Neutrophil (primary cell): ENCODE results near the gene GCNT2.
"Not testable (repeated sequence)": the region's sequence is repeated elsewhere in the genome, so short reads cannot be mapped to it uniquely, and the experiment has no call there.

Experiments
- H3K27ac ChIP-seq: fragments of 200-600 bp; sonication (generic); 2 replicates; pipeline ENCODE4 v1.5.1; 2016; ENCODE audit warnings: mild to moderate bottlenecking, moderate library complexity
- H3K27me3 ChIP-seq: fragments of 200-600 bp; sonication (generic); 2 replicates; pipeline ENCODE4 v1.6.0; 2016; ENCODE audit warnings: mild to moderate bottlenecking
- H3K36me3 ChIP-seq: fragments of 200-600 bp; sonication (generic); 2 replicates; pipeline ENCODE4 v1.5.1; 2017
- H3K4me1 ChIP-seq, 2 experiments: fragments of 200-600 bp in 1 of 2; sonication (generic) in 1 of 2; 1 replicate in 1 of 2; 2 replicates in 1 of 2; pipeline versions ENCODE4 v1.5.1 to v1.6.1; 2013 to 2016; ENCODE audit warnings: low read depth in 1 of 2, low read length in 1 of 2, mild to moderate bottlenecking in 1 of 2, moderate library complexity in 1 of 2; ENCODE audit not compliant: control insufficient read depth in 1 of 2, insufficient read depth in 1 of 2
- H3K4me3 ChIP-seq, 2 experiments: fragments of 200-600 bp in 1 of 2; sonication (generic) in 1 of 2; 1 replicate in 1 of 2; 2 replicates in 1 of 2; pipeline ENCODE4 v1.5.1; 2013 to 2016; ENCODE audit warnings: low read depth in 1 of 2, low read length in 1 of 2, mild to moderate bottlenecking in 1 of 2, moderate library complexity in 1 of 2
- H3K9me3 ChIP-seq: fragments of 200-600 bp; sonication (generic); 2 replicates; pipeline ENCODE4 v1.5.1; 2016
- TF ChIP-seq, protein P1 (sequence below): fragments of 200-600 bp; sonication (generic); IDR thresholded peaks from 2 replicates; pipeline ENCODE4 v1.5.1; 2016; ENCODE audit warnings: antibody characterized with exemption

GCNT2 gene

DNA sequence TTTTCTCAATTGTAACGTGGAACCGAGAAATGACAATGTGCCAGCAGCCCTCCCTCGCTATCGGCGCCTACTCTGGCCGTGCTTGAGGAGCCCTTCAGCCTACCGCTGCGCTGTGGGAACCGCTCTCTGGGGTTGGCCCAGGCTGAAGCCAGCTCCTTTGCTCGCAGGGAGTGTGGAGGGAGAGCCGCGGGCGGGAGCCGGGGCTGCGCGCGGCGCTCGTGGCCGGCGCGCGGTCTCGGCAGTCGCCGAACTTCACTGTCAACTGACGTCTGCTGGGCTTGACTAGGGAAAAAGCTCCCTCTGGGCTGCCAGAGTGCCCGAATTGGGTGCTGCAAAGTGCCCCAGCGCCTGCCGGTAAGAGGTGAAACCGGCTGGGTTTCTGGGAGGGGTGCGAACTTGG, 29.7 kb upstream of the GCNT2 start:
- no peaks in the 10 kb centered on the region for H3K9me3 ChIP-seq
- H3K27ac ChIP-seq = no peak overlapping the region
- TF ChIP-seq, protein P1, sequence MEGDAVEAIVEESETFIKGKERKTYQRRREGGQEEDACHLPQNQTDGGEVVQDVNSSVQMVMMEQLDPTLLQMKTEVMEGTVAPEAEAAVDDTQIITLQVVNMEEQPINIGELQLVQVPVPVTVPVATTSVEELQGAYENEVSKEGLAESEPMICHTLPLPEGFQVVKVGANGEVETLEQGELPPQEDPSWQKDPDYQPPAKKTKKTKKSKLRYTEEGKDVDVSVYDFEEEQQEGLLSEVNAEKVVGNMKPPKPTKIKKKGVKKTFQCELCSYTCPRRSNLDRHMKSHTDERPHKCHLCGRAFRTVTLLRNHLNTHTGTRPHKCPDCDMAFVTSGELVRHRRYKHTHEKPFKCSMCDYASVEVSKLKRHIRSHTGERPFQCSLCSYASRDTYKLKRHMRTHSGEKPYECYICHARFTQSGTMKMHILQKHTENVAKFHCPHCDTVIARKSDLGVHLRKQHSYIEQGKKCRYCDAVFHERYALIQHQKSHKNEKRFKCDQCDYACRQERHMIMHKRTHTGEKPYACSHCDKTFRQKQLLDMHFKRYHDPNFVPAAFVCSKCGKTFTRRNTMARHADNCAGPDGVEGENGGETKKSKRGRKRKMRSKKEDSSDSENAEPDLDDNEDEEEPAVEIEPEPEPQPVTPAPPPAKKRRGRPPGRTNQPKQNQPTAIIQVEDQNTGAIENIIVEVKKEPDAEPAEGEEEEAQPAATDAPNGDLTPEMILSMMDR = no peak
- no peaks in the 10 kb centered on the region for H3K36me3 ChIP-seq
- H3K4me3 ChIP-seq = no peak overlapping the region
- H3K4me1 ChIP-seq = no peaks in the 10 kb centered on the region
- H3K27me3 ChIP-seq = peaks cover 18% of the 10 kb centered on the region

DNA sequence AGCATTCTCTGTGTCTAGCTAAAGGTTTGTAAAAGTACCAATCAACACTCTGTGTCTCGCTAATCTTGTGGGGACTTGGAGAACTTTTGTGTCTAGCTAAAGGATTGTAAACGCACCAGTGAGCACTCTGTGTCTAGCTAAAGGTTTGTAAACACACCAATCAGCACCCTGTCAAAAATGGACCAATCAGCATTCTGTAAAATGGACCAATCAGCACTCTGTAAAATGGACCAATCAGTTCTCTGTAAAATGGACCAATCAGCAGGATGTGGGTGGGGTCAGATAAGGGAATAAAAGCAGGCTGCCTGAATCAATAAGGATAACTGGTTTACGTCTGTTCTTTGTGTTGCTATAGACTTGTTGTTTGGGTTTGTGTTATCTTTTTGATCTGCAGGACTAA, 29.2 kb upstream of the GCNT2 start:
- H3K4me1 ChIP-seq, H3K9me3 ChIP-seq, H3K27ac ChIP-seq, H3K4me3 ChIP-seq, H3K36me3 ChIP-seq: not testable (repeated sequence)
- peaks cover 18% of the 10 kb centered on the region for H3K27me3 ChIP-seq

GRCh38 chr6:10495029-10495428, 26.1 kb upstream of the GCNT2 start:
- H3K4me1 ChIP-seq = no peaks in the 10 kb centered on the region
- H3K27ac ChIP-seq = no peak overlapping the region
- TF ChIP-seq, protein P1 = no peak

GRCh38 chr6:10505529-10505928, 15.6 kb upstream of the GCNT2 start:
- Histone ChIP-seq H3K4me1 (peaks cover 0 to under 1% of the 10 kb centered on the region in 2 experiments), H3K27me3 (no peaks in the 10 kb centered on the region), H3K9me3 (no peaks in the 10 kb centered on the region), H3K4me3 (no peak overlapping the region), H3K36me3 (no peaks in the 10 kb centered on the region), H3K27ac (no peak overlapping the region)
- TF ChIP-seq, protein P1 = no peak

More at GRCh38 chr6:10495029-10495428, 26.1 kb upstream of the GCNT2 start:
- H3K9me3 ChIP-seq = no peaks in the 10 kb centered on the region
- no peaks in the 10 kb centered on the region for H3K36me3 ChIP-seq
- H3K4me3 ChIP-seq = no peak overlapping the region
- H3K27me3 ChIP-seq = peaks cover 18% of the 10 kb centered on the region

DNA sequence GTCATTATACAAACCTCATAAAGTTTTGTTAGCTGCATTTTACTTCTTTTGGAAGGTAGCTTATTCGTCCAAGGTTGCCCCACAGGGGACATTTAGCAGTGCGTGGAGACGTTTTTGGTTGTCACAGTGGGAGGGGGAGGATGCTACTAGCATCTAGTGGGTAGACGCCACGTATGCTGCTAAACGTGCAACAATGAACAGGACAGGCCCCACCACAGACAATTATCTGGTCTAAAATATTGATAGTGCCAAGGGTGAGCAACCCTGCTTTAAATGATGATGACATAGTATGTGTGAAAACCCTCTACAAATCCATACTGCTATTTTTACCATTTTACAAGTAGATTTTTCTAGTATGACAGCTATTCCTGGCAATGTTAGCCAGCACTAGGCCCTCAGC, 13.9 kb upstream of the GCNT2 start:
- Histone ChIP-seq H3K4me1 (peaks cover 4 to 5% of the 10 kb centered on the region in 2 experiments), H3K4me3 (no peak overlapping the region), H3K27ac (no peak overlapping the region), H3K36me3 (no peaks in the 10 kb centered on the region), H3K27me3 (no peaks in the 10 kb centered on the region), H3K9me3 (no peaks in the 10 kb centered on the region)
- TF ChIP-seq, protein P1 = no peak

- no peak overlapping the region for H3K4me3 ChIP-seq
- peaks cover 4 to 5% of the 10 kb centered on the region in 2 experiments for H3K4me1 ChIP-seq
- H3K27ac ChIP-seq = no peak overlapping the region
- H3K9me3 ChIP-seq = no peaks in the 10 kb centered on the region
- H3K27me3 ChIP-seq = no peaks in the 10 kb centered on the region
- no peaks in the 10 kb centered on the region for H3K36me3 ChIP-seq
- TF ChIP-seq, protein P1 = no peak
These were observed 13.4 kb upstream of the GCNT2 start for GRCh38 chr6:10507715-10508114.
